Subcutaneous adipose tissue (tissue), 4 donors: Measurements from ENCODE around the gene CFAP221. TPM values are rescaled to one million over a fixed set of nuclear protein-coding genes. Genes with fewer than 3 reads are reported as not detected.

Source experiments
- total RNA-seq, 4 donors: library from RNA; depleted of rRNA; stranded (reverse); fragments of >200 nt; gene quantifications; one replicate each; pipeline ENCODE4 v1.1.0, GENCODE V29; 2016
- TF ChIP-seq, protein P1 (sequence below): fragments of 450-650 bp; IDR thresholded peaks from one replicate; pipeline ENCODE4 v1.5.1; 2016; ENCODE audit warnings: low read depth, mild to moderate bottlenecking, control low read depth, antibody characterized with exemption, moderate library complexity

The CFAP221 gene
- total RNA-seq, 4 donors from 2014 or later, result 1.3 to 1.4 (median 1.3) TPM; not detected in 1

DNA sequence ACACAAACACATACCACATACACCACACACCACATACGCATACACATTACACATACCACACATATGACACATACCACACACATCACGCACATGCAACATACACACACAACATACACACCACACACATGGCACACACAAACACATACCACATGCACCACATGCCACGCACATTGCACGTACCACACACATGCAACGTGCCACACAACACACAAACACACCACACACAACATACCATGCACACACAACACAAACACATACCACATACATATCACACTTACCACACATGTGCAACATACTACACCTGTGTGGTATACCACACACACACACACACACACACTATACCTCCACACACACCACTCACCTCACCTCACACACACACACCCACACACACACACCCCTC, 149.7 kb downstream of the CFAP221 start:
- TF ChIP-seq, protein P1, sequence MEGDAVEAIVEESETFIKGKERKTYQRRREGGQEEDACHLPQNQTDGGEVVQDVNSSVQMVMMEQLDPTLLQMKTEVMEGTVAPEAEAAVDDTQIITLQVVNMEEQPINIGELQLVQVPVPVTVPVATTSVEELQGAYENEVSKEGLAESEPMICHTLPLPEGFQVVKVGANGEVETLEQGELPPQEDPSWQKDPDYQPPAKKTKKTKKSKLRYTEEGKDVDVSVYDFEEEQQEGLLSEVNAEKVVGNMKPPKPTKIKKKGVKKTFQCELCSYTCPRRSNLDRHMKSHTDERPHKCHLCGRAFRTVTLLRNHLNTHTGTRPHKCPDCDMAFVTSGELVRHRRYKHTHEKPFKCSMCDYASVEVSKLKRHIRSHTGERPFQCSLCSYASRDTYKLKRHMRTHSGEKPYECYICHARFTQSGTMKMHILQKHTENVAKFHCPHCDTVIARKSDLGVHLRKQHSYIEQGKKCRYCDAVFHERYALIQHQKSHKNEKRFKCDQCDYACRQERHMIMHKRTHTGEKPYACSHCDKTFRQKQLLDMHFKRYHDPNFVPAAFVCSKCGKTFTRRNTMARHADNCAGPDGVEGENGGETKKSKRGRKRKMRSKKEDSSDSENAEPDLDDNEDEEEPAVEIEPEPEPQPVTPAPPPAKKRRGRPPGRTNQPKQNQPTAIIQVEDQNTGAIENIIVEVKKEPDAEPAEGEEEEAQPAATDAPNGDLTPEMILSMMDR, result no peak

DNA sequence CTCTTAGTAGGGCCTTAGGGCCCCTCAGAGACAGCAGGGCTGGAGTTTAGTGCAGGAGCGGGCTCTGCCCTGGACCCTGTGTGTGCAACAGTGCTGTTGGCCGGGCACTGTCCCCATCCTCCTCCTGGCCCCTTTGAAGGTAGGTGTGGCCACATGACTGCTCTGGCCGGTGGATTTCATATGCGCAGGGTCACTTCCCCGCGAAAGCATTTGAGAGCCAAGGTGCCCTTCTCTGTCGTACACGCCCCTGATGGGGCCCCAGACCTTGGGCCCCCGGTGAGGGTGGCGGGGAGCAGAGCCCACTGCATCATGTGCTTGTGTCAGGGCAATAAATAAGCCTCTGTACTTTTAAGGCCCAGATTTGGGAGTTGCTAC, 150.2 kb downstream of the CFAP221 start:
- TF ChIP-seq, protein P1, result no peak

DNA sequence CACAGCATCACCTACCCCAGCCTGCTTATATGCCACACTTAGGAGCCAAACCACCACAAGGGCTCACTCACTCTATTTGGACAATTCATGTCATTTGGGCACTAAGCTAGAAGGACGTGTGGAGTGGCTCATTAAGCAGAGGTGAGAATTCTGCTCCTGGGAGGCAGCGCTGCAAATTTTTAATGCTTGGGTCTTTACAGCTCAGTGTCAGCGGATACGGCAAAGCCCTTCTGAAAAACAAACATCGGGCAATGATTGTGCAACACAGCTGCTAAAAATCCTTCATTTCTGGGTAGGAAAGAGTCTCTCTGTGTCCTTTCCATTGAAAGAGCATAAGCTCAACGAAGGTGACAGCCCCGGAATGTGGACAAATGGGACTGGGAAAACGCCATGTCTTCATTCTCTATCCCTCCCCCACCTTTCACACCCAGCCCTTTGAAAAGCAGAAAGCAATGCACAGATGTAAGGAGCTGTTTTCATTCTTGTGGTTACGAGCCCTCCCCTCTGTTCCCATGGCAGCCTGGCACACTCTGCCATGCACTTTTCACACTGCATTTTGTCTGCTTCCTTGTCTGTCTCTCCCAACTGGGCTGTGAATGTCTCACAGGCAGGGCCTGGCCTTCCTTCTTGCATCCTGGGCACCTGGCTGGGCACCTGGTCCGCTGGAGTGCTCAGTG, 150.7 kb downstream of the CFAP221 start:
- TF ChIP-seq, protein P1, result no peak

DNA sequence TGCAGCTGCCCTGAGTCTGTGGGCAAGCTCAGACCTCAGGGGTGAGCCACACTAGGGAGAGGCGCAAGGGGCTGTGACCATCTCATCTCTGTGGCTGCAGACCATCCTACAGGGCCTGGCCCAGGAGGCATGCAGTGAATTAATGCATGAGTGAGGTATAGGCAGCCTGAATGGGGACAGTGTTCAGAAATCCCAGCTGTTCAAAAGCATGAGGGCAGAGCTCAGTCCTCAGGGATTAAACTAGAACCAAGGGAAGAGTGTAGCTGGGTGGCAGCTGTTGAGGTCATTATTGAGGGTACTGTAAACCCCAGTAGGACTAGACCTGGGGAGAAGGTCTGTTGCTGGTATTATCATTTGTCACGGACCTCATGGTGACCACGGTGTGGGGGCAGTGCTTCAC, 151.8 kb downstream of the CFAP221 start:
- TF ChIP-seq, protein P1, result no peak

DNA sequence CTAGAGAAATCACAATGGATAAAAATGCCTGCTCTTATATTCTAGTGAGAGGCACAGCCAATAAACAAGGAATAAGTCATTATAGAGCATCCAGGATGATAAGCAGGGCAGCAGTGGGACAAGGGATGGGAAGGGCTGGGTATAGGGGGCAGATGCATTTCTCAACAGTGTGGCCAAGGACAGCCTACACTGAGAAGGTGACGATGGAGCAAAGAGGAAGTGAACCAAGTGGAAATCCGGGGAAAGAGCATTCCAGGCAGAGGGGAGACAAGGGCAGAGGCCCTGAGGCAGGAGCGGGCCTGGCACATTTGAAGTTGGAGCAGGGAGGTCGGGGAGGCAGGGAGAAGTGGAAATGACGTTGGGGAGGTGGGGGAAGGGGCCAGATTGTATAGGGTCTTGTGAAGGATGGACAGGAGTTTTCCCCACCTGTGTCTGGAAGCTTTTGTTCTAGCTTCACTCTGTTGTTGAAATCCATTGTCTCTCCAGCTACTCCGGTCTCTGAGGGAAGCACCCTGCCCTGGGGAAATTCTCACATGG, 152.3 kb downstream of the CFAP221 start:
- TF ChIP-seq, protein P1, result no peak

DNA sequence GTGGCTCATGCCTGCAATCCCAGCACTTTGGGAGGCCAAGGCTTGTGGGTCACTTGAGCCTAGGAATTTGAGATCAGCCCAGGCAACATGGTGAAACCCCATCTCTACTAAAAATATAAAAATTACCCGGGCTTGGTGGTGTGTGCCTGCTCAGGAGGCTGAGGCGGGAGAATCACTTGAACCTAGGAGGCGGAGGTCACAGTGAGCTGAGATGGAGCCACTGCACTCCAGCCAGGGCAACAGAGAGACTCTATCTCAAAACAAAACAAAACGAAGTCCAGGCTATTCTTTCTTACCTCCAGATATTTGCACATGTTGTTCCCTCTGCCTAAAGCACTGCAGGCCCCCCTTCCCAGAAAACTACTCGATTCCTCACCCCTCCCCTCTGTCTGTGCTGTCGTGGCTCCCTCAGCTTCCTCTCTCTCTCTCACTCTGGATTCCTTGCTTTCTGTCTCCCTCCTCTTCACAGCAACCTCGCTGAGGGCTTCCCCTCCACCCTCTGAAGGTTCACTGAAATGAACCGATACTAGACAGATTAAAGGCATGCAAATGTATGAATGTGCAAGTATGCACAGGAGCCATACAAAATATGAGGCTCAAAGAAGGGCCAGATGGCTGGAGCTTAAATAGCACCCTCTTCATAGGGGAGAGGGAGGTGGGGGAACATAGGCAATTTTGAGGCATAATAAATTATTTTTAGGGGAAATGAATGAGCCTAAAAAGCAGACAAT, 153.2 kb downstream of the CFAP221 start:
- TF ChIP-seq, protein P1, result no peak

DNA sequence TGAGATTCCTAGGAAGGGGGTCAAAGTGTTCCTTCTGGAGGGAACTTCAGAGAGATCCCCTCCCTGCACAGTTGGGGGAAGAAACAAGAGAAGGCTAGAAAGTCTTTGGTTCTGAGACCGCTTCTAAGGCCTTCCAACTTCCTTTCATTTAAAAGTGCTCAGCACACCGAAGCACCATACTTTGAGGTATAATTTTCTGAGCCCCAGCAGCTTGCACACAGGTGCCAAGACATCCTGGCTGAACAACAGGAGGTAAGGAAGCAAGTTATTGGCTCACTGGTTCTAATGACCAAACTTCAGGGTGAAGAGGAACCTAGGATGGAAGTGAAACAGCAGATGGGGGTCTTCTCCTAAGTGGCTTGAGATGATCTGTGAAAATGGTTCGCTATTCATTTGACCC, 154.0 kb downstream of the CFAP221 start:
- TF ChIP-seq, protein P1, result no peak
